HEK293 (cell line): Measurements from ENCODE around the gene EEF1A2.

ENCODE experiments used
- PRDM2 ChIP-seq: fragments of 450-650 bp; formaldehyde crosslinking; IDR thresholded peaks from 2 replicates; pipeline ENCODE4 v1.5.1; 2016; ENCODE audit warnings: missing biosample characterization, missing genetic modification characterization, borderline replicate concordance
- REST ChIP-seq: fragments of 450-650 bp; formaldehyde crosslinking; IDR thresholded peaks from 2 replicates; pipeline ENCODE4 v1.5.1; 2016; ENCODE audit warnings: missing biosample characterization, missing genetic modification characterization
- ZFP3 ChIP-seq: fragments of 450-650 bp; formaldehyde crosslinking; IDR thresholded peaks from 2 replicates; pipeline ENCODE4 v1.5.1; 2016; ENCODE audit warnings: low read depth, missing biosample characterization, missing genetic modification characterization
- ZNF24 ChIP-seq: fragments of 450-650 bp; formaldehyde crosslinking; IDR thresholded peaks from 2 replicates; pipeline ENCODE4 v1.5.1; 2016; ENCODE audit warnings: missing biosample characterization, missing genetic modification characterization
- ZNF350 ChIP-seq: fragments of 450-650 bp; formaldehyde crosslinking; IDR thresholded peaks from 2 replicates; pipeline ENCODE4 v1.5.0; 2017; ENCODE audit warnings: missing biosample characterization, mild to moderate bottlenecking, missing genetic modification characterization
- ZNF792 ChIP-seq: fragments of 450-650 bp; formaldehyde crosslinking; IDR thresholded peaks from 2 replicates; pipeline ENCODE4 v1.5.1; 2016; ENCODE audit warnings: missing biosample characterization, missing genetic modification characterization
- ZSCAN23 ChIP-seq: fragments of 450-650 bp; formaldehyde crosslinking; IDR thresholded peaks from 2 replicates; pipeline ENCODE4 v1.5.1; 2016; ENCODE audit warnings: missing biosample characterization, missing genetic modification characterization
- TF ChIP-seq, protein P1 (sequence below): fragments of 450-650 bp; formaldehyde crosslinking; IDR thresholded peaks from 2 replicates; pipeline ENCODE4 v1.5.1; 2016; ENCODE audit warnings: missing biosample characterization, missing genetic modification characterization

DNA sequence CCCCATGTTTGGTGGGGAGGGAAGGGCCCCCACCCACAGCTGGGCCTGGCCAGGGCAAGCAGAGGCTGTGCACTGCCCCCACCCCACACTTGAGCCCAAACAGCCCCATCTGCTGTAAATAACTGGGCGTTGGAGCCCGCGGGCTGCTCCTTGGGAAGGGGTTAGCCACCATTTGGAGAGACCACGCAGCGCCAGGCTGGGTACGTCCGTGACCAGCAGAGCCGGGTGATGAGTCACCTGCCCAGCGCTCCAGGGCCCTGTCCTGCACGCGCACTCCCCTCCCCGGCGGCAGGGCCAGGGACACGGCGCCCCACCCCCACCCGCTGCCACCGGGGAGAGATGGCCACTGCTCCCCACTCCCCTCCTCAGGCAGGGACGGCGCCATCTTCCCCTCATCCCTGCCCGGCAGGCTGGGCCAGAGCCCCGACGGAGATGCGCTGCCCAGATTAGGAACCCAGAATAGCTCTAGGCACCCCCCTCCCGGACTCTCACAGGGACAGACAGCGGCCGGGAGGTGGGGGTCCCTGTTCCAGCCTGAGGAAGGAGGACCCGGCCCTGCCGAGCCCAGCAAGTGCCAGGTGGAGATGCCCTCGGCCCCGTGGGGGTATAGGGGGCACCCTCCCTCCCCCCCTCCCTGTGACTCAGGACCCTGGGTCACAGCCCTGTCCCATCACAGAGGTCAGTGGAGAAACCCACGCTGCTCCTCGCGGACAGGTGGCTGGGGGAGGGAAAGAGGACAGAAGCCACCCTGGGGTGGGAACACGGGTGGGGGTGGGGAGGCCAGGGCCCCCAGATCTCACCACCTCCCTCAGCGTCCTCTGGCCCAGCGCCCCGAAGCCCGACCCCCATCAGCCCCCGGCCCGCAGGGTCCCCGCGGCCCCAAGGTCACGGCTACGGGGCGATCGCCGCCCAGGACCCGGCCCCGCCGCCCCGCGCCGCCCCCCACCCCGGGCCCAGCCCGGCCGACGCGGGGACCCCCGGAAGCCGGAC lies 642 bp downstream of the EEF1A2 start:
- TF ChIP-seq ZNF792 (tag by site-specific recombination): no peak
- TF ChIP-seq REST (tag by site-specific recombination): 0 out of 2 replicates have a peak, but pooled peaks have one; percentile 8
- TF ChIP-seq, protein P1, sequence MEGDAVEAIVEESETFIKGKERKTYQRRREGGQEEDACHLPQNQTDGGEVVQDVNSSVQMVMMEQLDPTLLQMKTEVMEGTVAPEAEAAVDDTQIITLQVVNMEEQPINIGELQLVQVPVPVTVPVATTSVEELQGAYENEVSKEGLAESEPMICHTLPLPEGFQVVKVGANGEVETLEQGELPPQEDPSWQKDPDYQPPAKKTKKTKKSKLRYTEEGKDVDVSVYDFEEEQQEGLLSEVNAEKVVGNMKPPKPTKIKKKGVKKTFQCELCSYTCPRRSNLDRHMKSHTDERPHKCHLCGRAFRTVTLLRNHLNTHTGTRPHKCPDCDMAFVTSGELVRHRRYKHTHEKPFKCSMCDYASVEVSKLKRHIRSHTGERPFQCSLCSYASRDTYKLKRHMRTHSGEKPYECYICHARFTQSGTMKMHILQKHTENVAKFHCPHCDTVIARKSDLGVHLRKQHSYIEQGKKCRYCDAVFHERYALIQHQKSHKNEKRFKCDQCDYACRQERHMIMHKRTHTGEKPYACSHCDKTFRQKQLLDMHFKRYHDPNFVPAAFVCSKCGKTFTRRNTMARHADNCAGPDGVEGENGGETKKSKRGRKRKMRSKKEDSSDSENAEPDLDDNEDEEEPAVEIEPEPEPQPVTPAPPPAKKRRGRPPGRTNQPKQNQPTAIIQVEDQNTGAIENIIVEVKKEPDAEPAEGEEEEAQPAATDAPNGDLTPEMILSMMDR: peak; percentile 60
- no peak for TF ChIP-seq ZSCAN23 (tag by site-specific recombination)
- no peak for TF ChIP-seq PRDM2 (tag by site-specific recombination)
- TF ChIP-seq ZNF350 (tag by site-specific recombination): no peak
- no peak for TF ChIP-seq ZNF24 (tag by site-specific recombination)
- no peak for TF ChIP-seq ZFP3
